ENCODE data around the gene FAM118B.

FAM118B gene

GRCh38 chr11:126172596-126173038, 39.0 kb upstream of the FAM118B start:
- no peak overlapping the region for H3K27ac ChIP-seq (ENCODE audit: low read depth, low read length)
- H3K79me2 ChIP-seq (ENCODE audit: control insufficient read depth, insufficient read depth, low read length, unreplicated experiment) = no peaks in the 10 kb centered on the region
- peaks cover 8% of the 10 kb centered on the region for H3K4me1 ChIP-seq (ENCODE audit: control insufficient read depth, insufficient read depth, low read length, unreplicated experiment)
- H3K27me3 ChIP-seq (ENCODE audit: insufficient read depth, low read length) = peaks cover 7% of the 10 kb centered on the region; the same call in 1 of the 2 replicates
- no peak overlapping the region for H2AFZ ChIP-seq (ENCODE audit: low read length, unreplicated experiment)
- H3K4me3 ChIP-seq (ENCODE audit: low read depth, low read length) = no peak overlapping the region
- H3K36me3 ChIP-seq (ENCODE audit: insufficient read depth, low read length) = no peaks in the 10 kb centered on the region

DNA sequence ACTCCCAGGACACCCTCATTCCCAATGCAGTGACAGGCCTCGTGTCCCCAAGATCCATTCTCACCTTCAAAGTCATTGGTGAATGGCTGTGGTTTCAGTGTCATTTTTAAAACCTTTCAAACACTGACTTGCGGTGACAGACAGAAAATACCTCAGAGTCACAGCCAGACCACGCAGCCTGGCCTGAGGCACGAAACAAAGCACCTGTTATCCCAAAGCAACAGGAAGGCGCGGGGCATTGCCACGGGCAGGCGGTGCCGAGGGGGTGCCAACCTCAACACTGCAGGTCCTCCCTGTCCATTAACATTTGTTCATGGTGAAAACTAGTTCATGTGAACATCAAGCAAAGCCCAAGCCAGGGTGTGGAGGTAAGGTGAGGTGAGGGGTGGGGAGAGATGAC, 38.3 kb upstream of the FAM118B start:
- Histone ChIP-seq H3K79me2 (ENCODE audit: control insufficient read depth, insufficient read depth, low read length, unreplicated experiment) (no peaks in the 10 kb centered on the region), H3K4me1 (ENCODE audit: control insufficient read depth, insufficient read depth, low read length, unreplicated experiment) (peaks cover 8% of the 10 kb centered on the region), H3K36me3 (ENCODE audit: insufficient read depth, low read length) (no peaks in the 10 kb centered on the region), H3K27me3 (ENCODE audit: insufficient read depth, low read length) (0 out of 2 replicates have a peak, but pooled peaks cover 4% of the 10 kb centered on the region), H2AFZ (ENCODE audit: low read length, unreplicated experiment) (no peak overlapping the region), H3K4me3 (ENCODE audit: low read depth, low read length) (no peak overlapping the region), H3K27ac (ENCODE audit: low read depth, low read length) (no peak overlapping the region)

- 0 out of 2 replicates have a peak, but pooled peaks cover 4% of the 10 kb centered on the region for H3K27me3 ChIP-seq (ENCODE audit: insufficient read depth, low read length)
- peaks cover 8% of the 10 kb centered on the region for H3K4me1 ChIP-seq (ENCODE audit: control insufficient read depth, insufficient read depth, low read length, unreplicated experiment)
- H3K79me2 ChIP-seq (ENCODE audit: control insufficient read depth, insufficient read depth, low read length, unreplicated experiment) = no peaks in the 10 kb centered on the region
- no peak overlapping the region for H2AFZ ChIP-seq (ENCODE audit: low read length, unreplicated experiment)
- H3K36me3 ChIP-seq (ENCODE audit: insufficient read depth, low read length) = no peaks in the 10 kb centered on the region
- H3K4me3 ChIP-seq (ENCODE audit: low read depth, low read length) = no peak overlapping the region
- H3K27ac ChIP-seq (ENCODE audit: low read depth, low read length) = no peak overlapping the region
These were observed 36.8 kb upstream of the FAM118B start for GRCh38 chr11:126174816-126175215.

DNA sequence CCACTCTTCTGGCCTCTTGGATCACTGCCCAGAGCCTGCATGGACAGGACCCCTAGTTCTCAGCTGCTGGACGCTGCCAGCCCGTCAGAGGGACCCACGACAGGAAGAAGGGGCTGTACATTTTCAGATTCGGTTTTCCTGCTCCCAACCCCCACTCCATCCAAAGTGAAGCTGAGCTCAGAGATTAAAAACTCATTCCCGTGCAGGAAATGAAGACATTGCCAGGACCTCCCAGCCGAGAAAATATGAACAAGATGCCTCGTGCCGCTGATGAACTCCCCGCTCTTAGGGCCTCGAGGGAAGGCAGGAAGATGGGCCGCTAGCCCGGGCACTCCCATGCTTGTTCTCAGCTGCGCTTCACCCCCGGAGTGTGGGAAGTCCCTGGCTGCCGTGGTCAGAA, 36.2 kb upstream of the FAM118B start:
- H3K79me2 ChIP-seq (ENCODE audit: control insufficient read depth, insufficient read depth, low read length, unreplicated experiment) = no peaks in the 10 kb centered on the region
- no peak overlapping the region for H3K27ac ChIP-seq (ENCODE audit: low read depth, low read length)
- H3K4me3 ChIP-seq (ENCODE audit: low read depth, low read length) = no peak overlapping the region
- peaks cover 8% of the 10 kb centered on the region for H3K4me1 ChIP-seq (ENCODE audit: control insufficient read depth, insufficient read depth, low read length, unreplicated experiment)
- H3K36me3 ChIP-seq (ENCODE audit: insufficient read depth, low read length) = no peaks in the 10 kb centered on the region
- H2AFZ ChIP-seq (ENCODE audit: low read length, unreplicated experiment) = peak overlapping the region; percentile 60
- 0 out of 2 replicates have a peak, but pooled peaks cover 4% of the 10 kb centered on the region for H3K27me3 ChIP-seq (ENCODE audit: insufficient read depth, low read length)

DNA sequence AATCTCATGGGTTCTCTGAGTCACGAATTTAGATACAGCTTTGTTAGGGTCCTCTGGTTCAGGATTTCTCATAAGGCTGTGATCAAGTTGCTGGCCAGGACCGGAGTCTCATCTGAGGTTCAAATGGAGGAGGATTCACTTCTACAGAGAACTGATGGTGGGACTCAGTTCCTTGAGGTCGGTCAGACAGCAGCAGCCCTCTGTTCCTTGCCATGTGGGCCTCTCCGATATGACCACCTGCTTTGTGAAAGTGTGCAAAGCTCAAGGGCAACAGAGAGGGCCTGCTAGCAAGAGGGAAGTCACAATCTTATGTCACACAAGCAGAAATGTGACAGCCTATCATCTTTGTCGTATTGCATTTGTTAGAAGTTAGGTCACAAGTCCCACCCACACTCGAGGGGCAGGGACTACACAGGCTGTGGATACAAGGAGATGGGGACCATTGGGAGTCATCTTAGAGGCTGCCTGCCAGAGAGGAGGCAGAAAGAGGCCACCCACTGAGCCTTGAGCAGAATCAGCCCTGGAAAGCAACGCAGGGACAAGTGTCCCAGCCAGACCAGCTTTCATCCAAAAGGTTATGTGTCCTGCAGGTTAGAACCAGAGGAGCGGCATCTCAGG, 34.6 kb upstream of the FAM118B start:
- Histone ChIP-seq H3K27ac (ENCODE audit: low read depth, low read length) (no peak overlapping the region), H3K79me2 (ENCODE audit: control insufficient read depth, insufficient read depth, low read length, unreplicated experiment) (no peaks in the 10 kb centered on the region), H2AFZ (ENCODE audit: low read length, unreplicated experiment) (no peak overlapping the region), H3K27me3 (ENCODE audit: insufficient read depth, low read length) (0 out of 2 replicates have a peak, but pooled peaks cover 1% of the 10 kb centered on the region), H3K4me1 (ENCODE audit: control insufficient read depth, insufficient read depth, low read length, unreplicated experiment) (peaks cover 8% of the 10 kb centered on the region), H3K4me3 (ENCODE audit: low read depth, low read length) (no peak overlapping the region), H3K36me3 (ENCODE audit: insufficient read depth, low read length) (no peaks in the 10 kb centered on the region)

- Histone ChIP-seq H3K27me3 (ENCODE audit: insufficient read depth, low read length) (no peaks in the 10 kb centered on the region), H3K36me3 (ENCODE audit: insufficient read depth, low read length) (no peaks in the 10 kb centered on the region), H2AFZ (ENCODE audit: low read length, unreplicated experiment) (no peak overlapping the region), H3K4me1 (ENCODE audit: control insufficient read depth, insufficient read depth, low read length, unreplicated experiment) (no peaks in the 10 kb centered on the region), H3K4me3 (ENCODE audit: low read depth, low read length) (no peak overlapping the region), H3K79me2 (ENCODE audit: control insufficient read depth, insufficient read depth, low read length, unreplicated experiment) (no peaks in the 10 kb centered on the region), H3K27ac (ENCODE audit: low read depth, low read length) (no peak overlapping the region)
These were observed 29.4 kb upstream of the FAM118B start for GRCh38 chr11:126181939-126182730.

DNA sequence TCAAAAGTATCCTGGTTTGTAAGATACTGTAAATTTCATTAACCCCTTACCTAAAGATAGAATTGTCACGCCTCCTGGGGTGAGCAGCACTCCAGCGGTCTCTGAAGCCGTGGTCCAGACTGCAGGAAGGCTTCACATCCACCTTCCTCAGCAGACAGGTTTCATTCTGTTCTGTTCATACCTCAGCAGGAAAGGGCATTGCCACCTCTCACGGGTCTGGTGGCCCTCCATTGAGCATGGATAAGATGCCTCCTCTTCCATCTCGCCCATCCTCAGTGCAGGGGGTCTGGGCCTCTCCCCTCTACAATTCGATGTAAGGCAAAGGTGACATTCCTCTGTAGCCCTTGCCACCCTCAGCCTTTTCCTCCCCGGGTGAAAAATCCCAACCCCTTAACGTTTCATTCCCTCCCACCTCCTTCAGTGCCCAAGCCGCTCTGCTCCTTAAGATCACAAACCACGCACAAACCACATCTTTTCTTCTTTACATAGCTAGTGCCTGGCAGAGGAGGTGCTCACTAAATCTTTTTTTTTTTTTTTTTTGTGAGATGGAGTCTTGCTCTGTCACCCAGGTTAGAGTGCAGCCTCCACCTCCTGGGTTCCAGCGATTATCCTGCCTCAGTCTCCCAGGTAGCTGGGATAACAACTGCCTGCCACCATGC, 28.7 kb upstream of the FAM118B start:
- Histone ChIP-seq H3K27me3 (ENCODE audit: insufficient read depth, low read length) (no peaks in the 10 kb centered on the region), H2AFZ (ENCODE audit: low read length, unreplicated experiment) (no peak overlapping the region), H3K36me3 (ENCODE audit: insufficient read depth, low read length) (no peaks in the 10 kb centered on the region), H3K4me1 (ENCODE audit: control insufficient read depth, insufficient read depth, low read length, unreplicated experiment) (no peaks in the 10 kb centered on the region), H3K27ac (ENCODE audit: low read depth, low read length) (no peak overlapping the region), H3K79me2 (ENCODE audit: control insufficient read depth, insufficient read depth, low read length, unreplicated experiment) (no peaks in the 10 kb centered on the region), H3K4me3 (ENCODE audit: low read depth, low read length) (no peak overlapping the region)

- H3K27ac ChIP-seq (ENCODE audit: low read depth, low read length) = no peak overlapping the region
These were observed 26.1 kb upstream of the FAM118B start for GRCh38 chr11:126185259-126186024.

GRCh38 chr11:126186025-126186698, 25.4 kb upstream of the FAM118B start:
- H3K4me1 ChIP-seq (ENCODE audit: control insufficient read depth, insufficient read depth, low read length, unreplicated experiment) = no peaks in the 10 kb centered on the region
- H3K4me3 ChIP-seq (ENCODE audit: low read depth, low read length) = no peak overlapping the region
- no peak overlapping the region for H2AFZ ChIP-seq (ENCODE audit: low read length, unreplicated experiment)
- no peak overlapping the region for H3K27ac ChIP-seq (ENCODE audit: low read depth, low read length)
- H3K79me2 ChIP-seq (ENCODE audit: control insufficient read depth, insufficient read depth, low read length, unreplicated experiment) = no peaks in the 10 kb centered on the region
- no peaks in the 10 kb centered on the region for H3K27me3 ChIP-seq (ENCODE audit: insufficient read depth, low read length)
- no peaks in the 10 kb centered on the region for H3K36me3 ChIP-seq (ENCODE audit: insufficient read depth, low read length)

More at GRCh38 chr11:126185259-126186024, 26.1 kb upstream of the FAM118B start:
- Histone ChIP-seq H2AFZ (ENCODE audit: low read length, unreplicated experiment) (no peak overlapping the region), H3K36me3 (ENCODE audit: insufficient read depth, low read length) (no peaks in the 10 kb centered on the region), H3K27me3 (ENCODE audit: insufficient read depth, low read length) (no peaks in the 10 kb centered on the region), H3K4me1 (ENCODE audit: control insufficient read depth, insufficient read depth, low read length, unreplicated experiment) (no peaks in the 10 kb centered on the region), H3K4me3 (ENCODE audit: low read depth, low read length) (no peak overlapping the region), H3K79me2 (ENCODE audit: control insufficient read depth, insufficient read depth, low read length, unreplicated experiment) (no peaks in the 10 kb centered on the region)
